GM21515 (cell line): Measurements from ENCODE around the gene CLIP2.
"Not testable (repeated sequence)": the region's sequence is repeated elsewhere in the genome, so short reads cannot be mapped to it uniquely, and the experiment has no call there.

ENCODE experiments used
- ATAC-seq: cut with Tn5 transposase; IDR thresholded peaks from one replicate; pipeline ENCODE4 v1.9.1; 2021; ENCODE audit not compliant: unreplicated experiment

Gene CLIP2

GRCh38 chr7:74325210-74325565 is 36.0 kb downstream of the CLIP2 start:
- ATAC-seq: no peak

- no peak for ATAC-seq
Measured at GRCh38 chr7:74329225-74329624, 40.0 kb downstream of the CLIP2 start.

- no peak for ATAC-seq
Measured at GRCh38 chr7:74332373-74333176, 43.4 kb downstream of the CLIP2 start.

- ATAC-seq: no peak
Measured at GRCh38 chr7:74334030-74334429, 44.8 kb downstream of the CLIP2 start.

- ATAC-seq: no peak
Measured at GRCh38 chr7:74337926-74338325, 48.7 kb downstream of the CLIP2 start.

GRCh38 chr7:74338366-74339108 is 49.3 kb downstream of the CLIP2 start:
- no peak for ATAC-seq

- not testable (repeated sequence) for ATAC-seq
Measured at GRCh38 chr7:74339648-74340047, 50.4 kb downstream of the CLIP2 start.

GRCh38 chr7:74343281-74344131 is 54.3 kb downstream of the CLIP2 start:
- ATAC-seq: no peak

GRCh38 chr7:74344132-74344496 is 54.9 kb downstream of the CLIP2 start:
- no peak for ATAC-seq

- ATAC-seq: no peak
Measured at GRCh38 chr7:74344786-74345185, 55.6 kb downstream of the CLIP2 start.

GRCh38 chr7:74345970-74346369 is 56.8 kb downstream of the CLIP2 start:
- no peak for ATAC-seq

GRCh38 chr7:74349621-74350020 is 60.4 kb downstream of the CLIP2 start:
- no peak for ATAC-seq

GRCh38 chr7:74350751-74351150 is 61.5 kb downstream of the CLIP2 start:
- ATAC-seq: no peak

- no peak for ATAC-seq
Measured at GRCh38 chr7:74351836-74352235, 62.6 kb downstream of the CLIP2 start.

GRCh38 chr7:74352551-74353138 is 63.4 kb downstream of the CLIP2 start:
- ATAC-seq: not testable (repeated sequence)

- ATAC-seq: no peak
Measured at GRCh38 chr7:74354009-74354408, 64.8 kb downstream of the CLIP2 start.

- no peak for ATAC-seq
Measured at GRCh38 chr7:74355091-74355490, 65.9 kb downstream of the CLIP2 start.

GRCh38 chr7:74356589-74357315 is 67.5 kb downstream of the CLIP2 start:
- no peak for ATAC-seq

GRCh38 chr7:74360008-74360407 is 70.8 kb downstream of the CLIP2 start:
- ATAC-seq: no peak

- ATAC-seq: no peak
Measured at GRCh38 chr7:74362266-74362665, 73.1 kb downstream of the CLIP2 start.

GRCh38 chr7:74364061-74364460 is 74.9 kb downstream of the CLIP2 start:
- no peak for ATAC-seq
